Activated effector memory CD4-positive, alpha-beta T cell treated with anti-CD3 and anti-CD28 coated beads, Interleukin-2, amount 50 U/mL, for 16 hours (primary cell): Measurements from ENCODE around the gene USP35.

Experiments used
- DNase-seq: peaks from one replicate; pipeline ENCODE4 v3.0.0-alpha.2; 2020

Gene USP35

DNA sequence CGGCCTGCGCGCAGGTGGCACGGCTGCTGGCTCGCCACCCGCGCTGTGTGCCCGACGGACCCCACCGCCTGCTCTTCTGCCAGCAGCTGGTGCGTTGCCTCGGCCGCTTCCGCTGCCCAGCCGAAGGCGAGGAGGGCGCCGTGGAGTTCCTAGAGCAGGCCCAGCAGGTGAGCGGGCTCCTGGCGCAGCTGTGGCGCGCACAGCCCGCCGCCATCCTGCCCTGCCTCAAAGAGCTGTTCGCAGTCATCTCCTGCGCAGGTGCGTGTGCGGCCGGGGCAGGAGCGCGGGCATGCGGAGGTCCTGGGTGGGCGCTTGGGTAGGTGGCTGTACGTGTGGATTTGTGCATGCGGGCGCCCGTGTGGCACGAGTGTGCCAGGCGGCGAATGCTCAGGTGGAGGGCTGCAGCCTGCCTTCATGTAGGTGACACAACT is 8.0 kb downstream of the USP35 start:
- peak; percentile 39 for DNase-seq

- DNase-seq = peak; percentile 53
Measured at GRCh38 chr11:78197816-78198215, 9.1 kb downstream of the USP35 start.

DNA sequence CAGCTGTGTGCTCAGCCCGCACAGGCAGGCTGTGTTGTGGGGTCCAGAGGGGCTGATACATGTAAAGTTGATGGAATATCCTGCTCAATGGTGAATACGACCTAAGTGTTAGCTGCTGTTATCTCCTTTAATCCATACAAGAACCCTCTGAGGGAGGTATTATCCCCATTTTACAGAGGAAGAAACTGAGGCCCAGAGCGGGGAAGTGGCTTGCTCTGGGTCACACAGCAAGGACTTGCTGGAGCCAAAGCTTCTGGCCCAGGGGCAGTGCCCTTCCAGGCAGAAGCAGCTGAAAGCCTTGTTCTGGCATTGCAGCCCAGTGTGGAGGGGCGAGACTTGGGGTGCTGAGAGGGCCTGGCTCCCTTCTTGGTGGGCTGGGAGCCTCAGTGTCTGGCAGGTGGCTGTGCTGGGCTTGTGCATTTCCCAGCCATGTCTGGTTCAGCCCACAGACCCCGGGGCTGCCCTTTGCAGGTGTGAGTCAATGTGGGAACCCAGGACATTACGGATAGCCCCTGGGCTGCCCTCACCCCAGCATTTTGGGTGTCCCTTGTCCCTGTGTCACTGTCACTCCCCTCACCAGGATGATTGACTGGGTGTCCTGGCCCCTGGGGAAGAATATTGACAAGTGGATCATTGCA is 10.4 kb downstream of the USP35 start:
- no peak for DNase-seq

GRCh38 chr11:78199653-78200015 is 10.9 kb downstream of the USP35 start:
- no peak for DNase-seq

DNA sequence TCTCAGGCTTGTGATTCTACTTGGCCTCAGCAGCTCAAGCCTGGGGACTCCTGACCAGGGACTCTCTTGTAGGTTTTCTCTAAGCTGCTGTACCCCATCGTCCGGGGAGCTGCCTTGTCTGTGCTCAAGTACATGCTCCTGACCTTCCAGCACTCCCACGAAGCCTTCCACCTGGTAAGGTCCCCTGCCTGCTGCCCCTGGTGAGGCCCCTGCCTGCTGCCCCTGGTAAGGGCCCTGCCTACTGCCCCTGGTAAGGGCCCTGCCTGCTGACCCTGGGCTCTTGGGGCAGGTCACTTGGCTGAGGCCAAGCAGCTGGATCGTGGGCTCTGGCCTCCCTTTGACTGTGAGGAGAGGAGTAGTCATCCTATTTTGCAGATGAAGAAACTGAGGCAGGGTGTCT is 11.3 kb downstream of the USP35 start:
- no peak for DNase-seq

GRCh38 chr11:78200553-78200952 is 11.8 kb downstream of the USP35 start:
- DNase-seq = no peak

DNA sequence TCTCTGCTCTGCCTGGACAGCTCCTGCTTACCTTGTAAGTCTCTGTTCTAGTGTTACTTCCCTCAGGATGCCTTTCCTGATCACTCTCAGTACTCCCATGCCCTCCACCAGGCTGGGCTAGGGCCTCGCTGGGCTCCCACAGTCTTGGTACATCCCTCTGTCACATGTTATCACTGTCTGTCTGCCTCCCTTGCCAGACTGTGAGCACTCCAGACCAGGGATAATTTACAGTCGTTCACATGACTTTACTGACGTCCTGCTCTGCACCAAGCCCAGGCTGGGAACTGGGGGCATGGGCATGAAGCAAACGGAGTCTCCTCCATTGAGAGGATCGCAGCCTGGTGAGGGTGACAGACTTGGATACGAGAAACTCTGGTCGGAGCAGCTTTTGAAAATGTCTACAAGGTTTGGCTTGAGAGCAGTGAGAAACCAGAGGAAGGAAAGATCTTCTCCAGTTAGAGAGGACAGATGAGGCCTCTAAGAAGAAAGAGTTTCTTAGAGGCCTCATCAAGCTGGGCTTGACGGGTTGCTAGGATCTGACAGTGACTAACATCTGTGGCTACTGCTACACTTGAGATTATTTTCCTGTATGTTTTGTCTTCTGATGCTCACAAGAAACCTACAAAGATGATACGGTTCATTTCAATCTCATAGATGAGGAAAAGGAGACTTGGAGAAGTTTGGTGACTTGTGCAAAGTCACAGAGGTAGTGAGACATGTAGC is 12.5 kb downstream of the USP35 start:
- no peak for DNase-seq

- peak; percentile 77 for DNase-seq
Measured at GRCh38 chr11:78202733-78203167, 14.0 kb downstream of the USP35 start.

GRCh38 chr11:78203184-78203583 is 14.5 kb downstream of the USP35 start:
- peak; percentile 72 for DNase-seq

DNA sequence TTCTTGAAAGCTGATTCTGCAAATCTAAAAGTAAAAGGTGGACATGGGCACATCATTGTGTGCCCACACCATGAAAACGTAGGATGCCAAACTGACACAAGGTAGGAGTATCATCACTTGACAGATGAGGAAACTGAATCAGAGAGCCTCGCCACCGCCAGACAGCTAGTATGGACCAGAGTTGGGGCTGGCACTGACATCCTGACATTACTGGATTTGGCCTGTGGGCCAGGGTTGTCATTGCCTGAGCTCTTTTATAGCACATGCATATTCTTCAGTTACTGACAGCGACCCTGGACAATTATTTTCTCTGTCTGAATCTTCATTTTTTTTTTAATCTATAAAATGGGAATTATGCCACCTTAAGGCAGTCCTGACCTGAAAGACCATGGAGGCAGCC is 16.5 kb downstream of the USP35 start:
- DNase-seq = no peak

GRCh38 chr11:78205691-78206090 is 17.0 kb downstream of the USP35 start:
- DNase-seq = no peak

DNA sequence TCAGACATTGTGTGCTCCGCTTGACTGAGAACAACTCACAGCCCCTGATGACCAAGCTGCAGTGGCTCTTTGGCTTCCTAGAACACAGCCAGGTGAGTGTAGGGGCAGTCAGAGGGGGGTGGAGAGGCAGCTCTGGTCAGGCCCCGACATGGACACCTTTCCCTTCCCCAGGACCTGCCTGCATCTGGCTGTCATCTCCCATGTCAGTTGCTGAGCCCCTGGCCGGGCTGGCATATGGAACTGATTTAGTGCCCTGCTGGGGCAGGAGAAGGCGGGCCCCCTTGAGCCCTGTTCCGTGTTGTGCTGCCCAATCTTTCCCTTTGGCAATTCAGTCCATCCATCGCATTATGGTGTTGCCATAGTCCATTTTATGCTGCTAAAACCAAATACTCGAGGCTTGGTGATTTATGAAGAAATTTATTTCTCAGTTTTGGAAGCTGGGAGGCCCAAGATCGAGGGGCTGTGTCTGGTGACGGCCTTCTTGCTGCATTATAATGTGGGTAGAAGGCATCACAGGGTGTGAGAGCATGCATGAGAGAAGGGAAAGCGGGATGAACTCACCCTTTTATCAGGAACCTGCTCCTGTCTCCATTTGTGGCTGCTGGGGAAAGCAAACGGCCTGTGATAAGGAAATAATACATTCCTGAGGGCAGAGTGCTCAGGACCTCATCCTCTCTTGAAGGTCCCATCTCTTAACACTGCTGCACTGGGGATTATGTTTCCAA is 19.0 kb downstream of the USP35 start:
- DNase-seq = no peak

DNA sequence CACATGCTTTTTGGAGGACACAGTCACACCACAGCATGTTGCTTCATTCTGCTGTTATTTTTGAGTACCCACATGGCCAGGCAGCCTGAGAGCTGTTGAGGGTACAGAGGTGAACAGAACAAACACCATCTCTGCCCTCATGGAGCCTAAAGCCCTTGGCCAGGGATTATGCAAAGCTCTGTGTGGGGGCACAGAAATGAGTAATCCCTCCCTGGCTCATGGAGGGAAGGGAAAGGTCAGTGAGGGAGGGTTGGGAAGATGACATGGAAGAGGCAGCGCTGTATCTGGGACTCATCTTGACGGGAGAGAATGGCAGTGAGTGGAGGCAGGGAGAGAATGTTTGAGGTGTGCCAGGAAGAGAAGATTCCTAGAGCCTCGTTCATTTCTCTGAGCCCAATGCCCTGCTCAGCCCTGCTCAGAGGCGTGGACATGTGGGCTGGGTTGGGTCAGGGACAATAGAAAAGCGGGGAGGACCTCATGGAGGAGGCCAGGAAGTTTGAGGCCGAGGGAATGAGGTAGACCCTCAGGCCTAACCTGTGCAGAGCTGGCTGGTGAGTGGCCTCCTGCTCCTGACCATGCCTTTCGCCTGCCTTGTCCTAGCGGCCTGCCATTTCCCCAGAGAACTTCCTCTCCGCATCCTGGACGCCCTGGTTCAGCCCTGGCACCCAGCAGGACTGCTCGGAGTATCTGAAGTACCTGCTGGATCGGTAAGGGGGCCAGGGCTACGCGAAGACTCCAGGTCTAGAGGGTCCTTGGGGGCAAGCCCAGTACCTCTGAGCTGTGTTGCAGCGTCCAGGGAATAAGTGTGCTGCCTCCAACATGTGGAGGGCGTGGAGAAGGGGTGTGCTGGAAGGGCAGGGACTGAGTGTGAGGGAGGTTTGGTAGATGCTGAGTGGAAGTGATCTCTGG is 19.8 kb downstream of the USP35 start:
- DNase-seq = no peak

DNA sequence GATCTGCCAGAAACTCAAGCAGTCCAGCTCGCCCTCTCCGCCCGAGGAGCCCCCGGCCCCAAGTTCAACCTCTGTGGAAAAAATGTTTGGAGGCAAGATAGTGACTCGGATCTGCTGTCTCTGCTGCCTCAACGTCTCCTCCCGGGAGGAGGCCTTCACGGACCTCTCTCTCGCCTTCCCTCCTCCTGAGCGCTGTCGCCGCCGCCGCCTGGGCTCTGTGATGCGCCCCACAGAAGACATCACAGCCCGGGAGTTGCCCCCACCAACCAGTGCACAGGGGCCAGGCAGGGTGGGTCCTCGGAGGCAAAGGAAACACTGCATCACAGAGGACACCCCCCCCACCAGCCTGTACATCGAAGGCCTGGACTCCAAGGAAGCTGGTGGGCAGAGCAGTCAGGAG is 20.8 kb downstream of the USP35 start:
- no peak for DNase-seq

- no peak for DNase-seq
Measured at GRCh38 chr11:78210000-78210608, 21.4 kb downstream of the USP35 start.

- DNase-seq = no peak
Measured at GRCh38 chr11:78211565-78211964, 22.8 kb downstream of the USP35 start.

- DNase-seq = peak; percentile 53
Measured at GRCh38 chr11:78212586-78213371, 24.1 kb downstream of the USP35 start.

DNA sequence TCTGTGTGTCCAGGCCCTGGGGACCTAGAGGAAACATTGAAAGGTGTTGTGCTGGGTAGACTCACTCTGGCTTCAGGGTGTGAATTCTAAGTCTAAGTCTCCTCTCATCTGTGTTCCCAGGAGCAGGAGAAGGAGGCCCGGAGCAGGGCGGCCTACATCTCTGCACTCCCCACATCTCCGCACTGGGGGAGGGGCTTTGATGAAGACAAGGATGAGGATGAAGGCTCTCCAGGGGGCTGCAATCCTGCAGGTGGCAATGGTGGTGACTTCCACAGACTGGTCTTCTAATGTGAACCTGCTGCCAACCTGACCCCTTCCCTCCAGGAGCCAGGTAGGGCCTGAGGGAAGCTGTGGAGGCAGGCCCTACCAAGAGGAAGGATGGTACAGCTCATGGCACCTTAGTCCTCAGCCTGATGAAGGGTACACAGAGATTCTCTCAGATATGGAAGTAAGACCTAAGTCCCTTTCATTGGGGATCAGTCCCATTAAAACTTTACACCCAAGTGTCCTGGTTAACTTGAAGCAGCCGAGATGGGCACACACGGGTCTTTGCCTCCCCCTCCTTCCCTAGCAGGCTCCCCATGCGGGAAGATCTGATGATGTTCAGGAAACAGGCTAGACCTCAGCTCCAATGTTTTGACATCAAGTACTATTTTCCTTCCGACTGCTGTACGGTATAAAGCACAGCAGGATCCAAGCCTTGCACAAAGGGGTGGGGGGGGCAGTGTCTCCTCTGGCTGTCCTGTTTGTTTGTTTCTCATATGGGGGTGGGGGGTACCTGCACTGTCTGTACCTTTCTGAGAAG is 25.0 kb downstream of the USP35 start:
- peak; percentile 53 for DNase-seq

DNA sequence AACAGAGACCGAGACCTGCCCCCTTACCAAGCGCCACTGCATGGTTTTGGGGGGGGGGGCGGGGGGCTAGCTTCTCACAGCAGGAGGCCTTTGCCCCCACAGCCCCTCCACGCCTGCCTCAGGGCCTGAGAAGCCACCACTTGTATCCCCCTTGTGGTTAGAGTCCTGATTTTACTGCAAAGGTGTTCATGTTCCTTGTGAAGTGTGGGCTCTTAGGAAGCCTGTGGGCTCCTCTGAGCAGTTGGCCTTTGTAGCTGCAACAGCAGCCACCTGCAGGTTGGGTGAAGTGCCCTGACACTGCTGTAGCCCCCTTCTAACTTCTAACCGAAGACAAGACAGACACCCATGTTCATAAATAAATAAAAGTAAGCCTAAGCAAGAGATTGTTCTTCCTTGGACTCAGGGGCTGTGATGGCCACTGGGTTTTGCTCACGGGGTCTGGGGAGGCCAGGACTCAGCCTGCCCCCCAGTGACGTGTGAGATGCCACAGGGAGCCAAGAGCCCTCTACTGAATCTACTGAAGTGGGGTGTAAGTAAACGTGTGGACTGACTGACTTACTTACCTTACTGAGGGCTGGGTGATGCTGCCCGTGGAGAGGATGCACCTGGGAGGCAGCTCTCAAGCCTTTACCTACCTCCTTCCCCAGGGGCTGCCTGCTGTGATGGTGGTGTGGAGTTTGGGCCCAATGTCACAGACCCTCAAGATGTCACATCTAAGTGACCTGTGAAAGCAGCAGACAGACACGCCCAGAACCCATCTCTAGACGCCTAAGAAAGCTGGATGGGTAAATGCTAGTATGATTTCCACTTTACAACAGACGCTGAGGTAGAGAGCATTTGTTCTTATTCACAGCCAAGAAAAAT is 25.8 kb downstream of the USP35 start:
- DNase-seq = peak; percentile 55

DNA sequence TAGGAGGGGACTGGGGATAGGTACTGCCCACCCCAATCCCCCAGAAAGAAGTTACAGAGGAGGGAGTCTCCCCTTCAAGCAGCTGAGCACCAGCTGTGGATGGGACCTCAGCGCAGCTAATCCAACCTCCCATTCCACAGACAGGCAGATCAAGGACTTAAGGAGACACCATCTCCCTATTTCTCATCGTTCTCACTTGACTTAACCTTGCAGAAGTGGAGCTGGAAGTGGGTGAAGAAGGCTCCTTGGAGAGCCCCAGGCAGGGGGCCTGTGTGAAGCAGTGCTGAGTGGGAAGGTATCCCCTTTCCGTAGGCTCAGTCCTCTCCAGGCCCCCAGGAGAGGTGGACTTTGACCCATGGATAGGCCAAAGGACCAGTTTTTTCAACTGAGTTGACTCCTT is 27.3 kb downstream of the USP35 start:
- DNase-seq = peak; percentile 16
